K562 (cell line): ENCODE measurements around the gene MEF2C. TPM values are rescaled to one million over a fixed set of nuclear protein-coding genes. Genes with fewer than 3 reads are reported as not detected.
A peak's percentile ranks its signal among the peaks of the same experiment; 100 is the strongest.

Source experiments
- BHLHE40 ChIP-seq: IDR thresholded peaks from 2 replicates; pipeline ENCODE4 v1.6.1; 2011; ENCODE audit warnings: low read length, improper control_type of control experiment
- CREB1 ChIP-seq, 2 experiments: sonication (generic) in 1 of 2; formaldehyde crosslinking in 1 of 2; IDR thresholded peaks; 2 replicates each; pipeline versions ENCODE4 v1.6.1 to v1.8.0; 2012 to 2022; ENCODE audit warnings: inconsistent platforms in 1 of 2, mild to moderate bottlenecking in 1 of 2, missing genetic modification reagents in 1 of 2, moderate library complexity in 1 of 2
- DPF2 ChIP-seq: fragments of 450-650 bp; IDR thresholded peaks from 2 replicates; pipeline ENCODE4 v1.6.1; 2016
- EHMT2 ChIP-seq: fragments of 450-650 bp; IDR thresholded peaks from 2 replicates; pipeline ENCODE4 v1.6.1; 2018; ENCODE audit warnings: antibody characterized with exemption
- EP400 ChIP-seq: fragments of 450-650 bp; IDR thresholded peaks from 2 replicates; pipeline ENCODE4 v1.6.1; 2017; ENCODE audit warnings: antibody characterized with exemption, mild to moderate bottlenecking, moderate library complexity
- FOXK1 ChIP-seq: sonication (generic); formaldehyde crosslinking; IDR thresholded peaks from 2 replicates; pipeline ENCODE4 v1.8.0; 2022; ENCODE audit warnings: missing genetic modification reagents, mild to moderate bottlenecking, borderline replicate concordance
- GATAD2A ChIP-seq: fragments of 450-650 bp; IDR thresholded peaks from 2 replicates; pipeline ENCODE4 v1.6.1; 2017
- GTF2E2 ChIP-seq: fragments of 200-800 bp; sonication (Bioruptor generic); IDR thresholded peaks from 2 replicates; pipeline ENCODE4 v1.6.1; 2016; ENCODE audit warnings: missing genetic modification characterization, missing compliant biosample characterization
- KLF10 ChIP-seq: fragments of 250-450 bp; sonication (Bioruptor Pico); IDR thresholded peaks from 2 replicates; pipeline ENCODE4 v1.6.1; 2021; ENCODE audit warnings: matching md5 sums
- KLF16 ChIP-seq: IDR thresholded peaks from 2 replicates; pipeline ENCODE4 v1.6.1; 2016; ENCODE audit warnings: antibody characterized with exemption
- NEUROD1 ChIP-seq: fragments of 150-350 bp; IDR thresholded peaks from 2 replicates; pipeline ENCODE4 v1.6.1; 2014; ENCODE audit warnings: borderline replicate concordance, low read length, low read depth; ENCODE audit not compliant: partially characterized antibody
- PHF20 ChIP-seq: fragments of 450-650 bp; IDR thresholded peaks from 2 replicates; pipeline ENCODE4 v1.6.1; 2018; ENCODE audit not compliant: partially characterized antibody
- SIX5 ChIP-seq, 2 experiments: IDR thresholded peaks; 2 replicates each; pipeline ENCODE4 v1.6.1; 2011; ENCODE audit warnings: low read length in 2 of 2, borderline replicate concordance in 1 of 2, low read depth in 1 of 2, mild to moderate bottlenecking in 1 of 2, moderate library complexity in 1 of 2; ENCODE audit not compliant: insufficient read depth in 1 of 2
- SNIP1 ChIP-seq: fragments of 450-650 bp; IDR thresholded peaks from 2 replicates; pipeline ENCODE4 v1.7.1; 2017; ENCODE audit warnings: low read depth, mild to moderate bottlenecking
- ZSCAN29 ChIP-seq: fragments of 450-650 bp; IDR thresholded peaks from 2 replicates; pipeline ENCODE4 v1.6.1; 2017
- polyA plus RNA-seq, 8 experiments: library from polyadenylated mRNA; depleted of rRNA in 4 of 8; stranded (reverse) in 5 of 8; unstranded in 3 of 8; fragments of >200 nt; fragmentation: Nextera tagmentation in 2 of 8; fragmentation: Illumina TruSeq in 1 of 8; extraction: Ambion mirVana in 2 of 8; extraction: Trizol in 1 of 8; gene quantifications; 2 replicates each; pipeline versions ENCODE4 v1.2.1 to v1.2.3, GENCODE V29; 2011 to 2014; ENCODE audit warnings: inconsistent platforms in 1 of 8, missing spikeins in 1 of 8
- total RNA-seq, 7 experiments: library from RNA; depleted of rRNA in 6 of 7; stranded (reverse); fragments of >200 nt in 6 of 7; fragmentation: Illumina TruSeq in 2 of 7; extraction: Trizol in 2 of 7; gene quantifications; 2 replicates each; pipeline versions ENCODE4 v1.2.1 to v1.2.3, GENCODE V29; 2011 to 2021; ENCODE audit warnings: low replicate concordance in 1 of 7
- TF ChIP-seq, protein P1 (sequence below): fragments of 450-650 bp; IDR thresholded peaks from 2 replicates; pipeline ENCODE4 v1.6.1; 2016; ENCODE audit warnings: mild to moderate bottlenecking, moderate library complexity
- TF ChIP-seq, protein P2 (sequence below): fragments of 250-450 bp; sonication (Bioruptor Pico); IDR thresholded peaks from 2 replicates; pipeline ENCODE4 v1.4.0; 2020; ENCODE audit warnings: borderline replicate concordance

Gene MEF2C
- total and polyA plus RNA-seq, 9 of the 15 experiments (the other 6 are each of a cell fraction or from before 2014, with no cell fraction given): 25.1 to 67.8 (median 58.3) TPM

DNA sequence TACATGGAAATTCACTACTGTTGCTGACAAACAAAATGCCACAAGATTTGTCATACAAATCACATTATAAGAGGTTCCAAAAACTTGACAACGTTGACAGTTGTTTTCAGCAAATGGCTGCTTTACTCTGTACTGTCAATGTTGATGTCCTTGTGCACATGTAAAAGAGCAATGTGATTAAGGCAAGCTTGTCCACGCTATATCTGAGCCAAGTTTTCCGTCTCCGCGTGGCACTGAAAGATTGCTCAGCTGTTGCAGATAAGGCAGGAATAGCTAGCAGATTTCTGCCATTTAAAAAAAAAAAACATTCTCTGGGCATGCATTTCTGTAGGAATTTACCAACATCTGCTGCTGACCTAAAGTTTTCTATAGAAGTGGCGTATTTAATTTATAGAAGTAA, 46.4 kb upstream of the MEF2C start (continued):
- TF ChIP-seq, protein P1, sequence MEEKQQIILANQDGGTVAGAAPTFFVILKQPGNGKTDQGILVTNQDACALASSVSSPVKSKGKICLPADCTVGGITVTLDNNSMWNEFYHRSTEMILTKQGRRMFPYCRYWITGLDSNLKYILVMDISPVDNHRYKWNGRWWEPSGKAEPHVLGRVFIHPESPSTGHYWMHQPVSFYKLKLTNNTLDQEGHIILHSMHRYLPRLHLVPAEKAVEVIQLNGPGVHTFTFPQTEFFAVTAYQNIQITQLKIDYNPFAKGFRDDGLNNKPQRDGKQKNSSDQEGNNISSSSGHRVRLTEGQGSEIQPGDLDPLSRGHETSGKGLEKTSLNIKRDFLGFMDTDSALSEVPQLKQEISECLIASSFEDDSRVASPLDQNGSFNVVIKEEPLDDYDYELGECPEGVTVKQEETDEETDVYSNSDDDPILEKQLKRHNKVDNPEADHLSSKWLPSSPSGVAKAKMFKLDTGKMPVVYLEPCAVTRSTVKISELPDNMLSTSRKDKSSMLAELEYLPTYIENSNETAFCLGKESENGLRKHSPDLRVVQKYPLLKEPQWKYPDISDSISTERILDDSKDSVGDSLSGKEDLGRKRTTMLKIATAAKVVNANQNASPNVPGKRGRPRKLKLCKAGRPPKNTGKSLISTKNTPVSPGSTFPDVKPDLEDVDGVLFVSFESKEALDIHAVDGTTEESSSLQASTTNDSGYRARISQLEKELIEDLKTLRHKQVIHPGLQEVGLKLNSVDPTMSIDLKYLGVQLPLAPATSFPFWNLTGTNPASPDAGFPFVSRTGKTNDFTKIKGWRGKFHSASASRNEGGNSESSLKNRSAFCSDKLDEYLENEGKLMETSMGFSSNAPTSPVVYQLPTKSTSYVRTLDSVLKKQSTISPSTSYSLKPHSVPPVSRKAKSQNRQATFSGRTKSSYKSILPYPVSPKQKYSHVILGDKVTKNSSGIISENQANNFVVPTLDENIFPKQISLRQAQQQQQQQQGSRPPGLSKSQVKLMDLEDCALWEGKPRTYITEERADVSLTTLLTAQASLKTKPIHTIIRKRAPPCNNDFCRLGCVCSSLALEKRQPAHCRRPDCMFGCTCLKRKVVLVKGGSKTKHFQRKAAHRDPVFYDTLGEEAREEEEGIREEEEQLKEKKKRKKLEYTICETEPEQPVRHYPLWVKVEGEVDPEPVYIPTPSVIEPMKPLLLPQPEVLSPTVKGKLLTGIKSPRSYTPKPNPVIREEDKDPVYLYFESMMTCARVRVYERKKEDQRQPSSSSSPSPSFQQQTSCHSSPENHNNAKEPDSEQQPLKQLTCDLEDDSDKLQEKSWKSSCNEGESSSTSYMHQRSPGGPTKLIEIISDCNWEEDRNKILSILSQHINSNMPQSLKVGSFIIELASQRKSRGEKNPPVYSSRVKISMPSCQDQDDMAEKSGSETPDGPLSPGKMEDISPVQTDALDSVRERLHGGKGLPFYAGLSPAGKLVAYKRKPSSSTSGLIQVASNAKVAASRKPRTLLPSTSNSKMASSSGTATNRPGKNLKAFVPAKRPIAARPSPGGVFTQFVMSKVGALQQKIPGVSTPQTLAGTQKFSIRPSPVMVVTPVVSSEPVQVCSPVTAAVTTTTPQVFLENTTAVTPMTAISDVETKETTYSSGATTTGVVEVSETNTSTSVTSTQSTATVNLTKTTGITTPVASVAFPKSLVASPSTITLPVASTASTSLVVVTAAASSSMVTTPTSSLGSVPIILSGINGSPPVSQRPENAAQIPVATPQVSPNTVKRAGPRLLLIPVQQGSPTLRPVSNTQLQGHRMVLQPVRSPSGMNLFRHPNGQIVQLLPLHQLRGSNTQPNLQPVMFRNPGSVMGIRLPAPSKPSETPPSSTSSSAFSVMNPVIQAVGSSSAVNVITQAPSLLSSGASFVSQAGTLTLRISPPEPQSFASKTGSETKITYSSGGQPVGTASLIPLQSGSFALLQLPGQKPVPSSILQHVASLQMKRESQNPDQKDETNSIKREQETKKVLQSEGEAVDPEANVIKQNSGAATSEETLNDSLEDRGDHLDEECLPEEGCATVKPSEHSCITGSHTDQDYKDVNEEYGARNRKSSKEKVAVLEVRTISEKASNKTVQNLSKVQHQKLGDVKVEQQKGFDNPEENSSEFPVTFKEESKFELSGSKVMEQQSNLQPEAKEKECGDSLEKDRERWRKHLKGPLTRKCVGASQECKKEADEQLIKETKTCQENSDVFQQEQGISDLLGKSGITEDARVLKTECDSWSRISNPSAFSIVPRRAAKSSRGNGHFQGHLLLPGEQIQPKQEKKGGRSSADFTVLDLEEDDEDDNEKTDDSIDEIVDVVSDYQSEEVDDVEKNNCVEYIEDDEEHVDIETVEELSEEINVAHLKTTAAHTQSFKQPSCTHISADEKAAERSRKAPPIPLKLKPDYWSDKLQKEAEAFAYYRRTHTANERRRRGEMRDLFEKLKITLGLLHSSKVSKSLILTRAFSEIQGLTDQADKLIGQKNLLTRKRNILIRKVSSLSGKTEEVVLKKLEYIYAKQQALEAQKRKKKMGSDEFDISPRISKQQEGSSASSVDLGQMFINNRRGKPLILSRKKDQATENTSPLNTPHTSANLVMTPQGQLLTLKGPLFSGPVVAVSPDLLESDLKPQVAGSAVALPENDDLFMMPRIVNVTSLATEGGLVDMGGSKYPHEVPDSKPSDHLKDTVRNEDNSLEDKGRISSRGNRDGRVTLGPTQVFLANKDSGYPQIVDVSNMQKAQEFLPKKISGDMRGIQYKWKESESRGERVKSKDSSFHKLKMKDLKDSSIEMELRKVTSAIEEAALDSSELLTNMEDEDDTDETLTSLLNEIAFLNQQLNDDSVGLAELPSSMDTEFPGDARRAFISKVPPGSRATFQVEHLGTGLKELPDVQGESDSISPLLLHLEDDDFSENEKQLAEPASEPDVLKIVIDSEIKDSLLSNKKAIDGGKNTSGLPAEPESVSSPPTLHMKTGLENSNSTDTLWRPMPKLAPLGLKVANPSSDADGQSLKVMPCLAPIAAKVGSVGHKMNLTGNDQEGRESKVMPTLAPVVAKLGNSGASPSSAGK: peak; percentile 81
- TF ChIP-seq ZSCAN29: no peak
- TF ChIP-seq EHMT2: no peak
- 0 out of 2 replicates have a peak, but pooled peaks have one; percentile 7 for TF ChIP-seq BHLHE40
- TF ChIP-seq SNIP1: no peak
- 0 out of 2 replicates have a peak, but pooled peaks have one; percentile 24 for TF ChIP-seq CREB1 (IDR thresholded peaks at IDR 0.05)
- TF ChIP-seq CREB1 (CRISPR knock-in tag; IDR thresholded peaks at IDR 0.05): no peak
- no peak for TF ChIP-seq KLF10
- 0 out of 2 replicates have a peak, but pooled peaks have one; percentile 39 for TF ChIP-seq EP400
- TF ChIP-seq SIX5 (IDR thresholded peaks at IDR 0.05; ENCODE audit: borderline replicate concordance in 1 of 2, insufficient read depth in 1 of 2, low read depth in 1 of 2, low read length in 2 of 2): no peak
- TF ChIP-seq, protein P2, sequence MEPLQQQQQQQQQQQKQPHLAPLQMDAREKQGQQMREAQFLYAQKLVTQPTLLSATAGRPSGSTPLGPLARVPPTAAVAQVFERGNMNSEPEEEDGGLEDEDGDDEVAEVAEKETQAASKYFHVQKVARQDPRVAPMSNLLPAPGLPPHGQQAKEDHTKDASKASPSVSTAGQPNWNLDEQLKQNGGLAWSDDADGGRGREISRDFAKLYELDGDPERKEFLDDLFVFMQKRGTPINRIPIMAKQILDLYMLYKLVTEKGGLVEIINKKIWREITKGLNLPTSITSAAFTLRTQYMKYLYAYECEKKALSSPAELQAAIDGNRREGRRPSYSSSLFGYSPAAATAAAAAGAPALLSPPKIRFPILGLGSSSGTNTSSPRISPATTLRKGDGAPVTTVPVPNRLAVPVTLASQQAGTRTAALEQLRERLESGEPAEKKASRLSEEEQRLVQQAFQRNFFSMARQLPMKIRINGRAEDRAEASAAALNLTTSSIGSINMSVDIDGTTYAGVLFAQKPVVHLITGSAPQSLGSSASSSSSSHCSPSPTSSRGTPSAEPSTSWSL (CRISPR knock-in tag): no peak
- peak; percentile 21 for TF ChIP-seq NEUROD1
- TF ChIP-seq KLF16: peak; percentile 9; the same call in 1 of the 2 replicates
- no peak for TF ChIP-seq GTF2E2 (tag)
- no peak for TF ChIP-seq PHF20
- TF ChIP-seq GATAD2A: no peak
- peak; percentile 41; the same call in 1 of the 2 replicates for TF ChIP-seq DPF2
- no peak for TF ChIP-seq FOXK1 (CRISPR knock-in tag)
